ENCODE data around the gene BANK1.

BANK1 gene

GRCh38 chr4:102036619-102037376 is 246.3 kb downstream of the BANK1 start:
- Histone ChIP-seq H3K4me3 (ENCODE audit: low read depth in 1 of 2, low read length in 2 of 2) (no peak overlapping the region), H3K4me1 (ENCODE audit: control insufficient read depth in 1 of 2, insufficient read depth in 2 of 2, low read length in 2 of 2) (no peaks in the 10 kb centered on the region), H3K36me3 (ENCODE audit: control insufficient read depth in 1 of 2, insufficient read depth in 2 of 2, low read length in 2 of 2) (no peaks in the 10 kb centered on the region), H3K9me3 (ENCODE audit: control insufficient read depth in 1 of 2, low read length in 2 of 2) (no peaks in the 10 kb centered on the region), H3K27me3 (ENCODE audit: control insufficient read depth in 1 of 2, insufficient read depth in 2 of 2, low read length in 2 of 2) (no peaks in the 10 kb centered on the region), H3K27ac (ENCODE audit: low read depth, low read length) (no peak overlapping the region), H3K9ac (ENCODE audit: low read depth in 1 of 2, low read length in 2 of 2) (no peak overlapping the region)

GRCh38 chr4:102037566-102037965 is 247.0 kb downstream of the BANK1 start:
- no peaks in the 10 kb centered on the region for H3K36me3 ChIP-seq (ENCODE audit: control insufficient read depth in 1 of 2, insufficient read depth in 2 of 2, low read length in 2 of 2)
- H3K9ac ChIP-seq (ENCODE audit: low read depth in 1 of 2, low read length in 2 of 2) = no peak overlapping the region
- H3K27ac ChIP-seq (ENCODE audit: low read depth, low read length) = no peak overlapping the region
- H3K4me3 ChIP-seq (ENCODE audit: low read depth in 1 of 2, low read length in 2 of 2) = no peak overlapping the region
- H3K4me1 ChIP-seq (ENCODE audit: control insufficient read depth in 1 of 2, insufficient read depth in 2 of 2, low read length in 2 of 2) = no peaks in the 10 kb centered on the region
- H3K9me3 ChIP-seq (ENCODE audit: control insufficient read depth in 1 of 2, low read length in 2 of 2) = no peaks in the 10 kb centered on the region
- H3K27me3 ChIP-seq (ENCODE audit: control insufficient read depth in 1 of 2, insufficient read depth in 2 of 2, low read length in 2 of 2) = no peaks in the 10 kb centered on the region

GRCh38 chr4:102042871-102043802 is 252.6 kb downstream of the BANK1 start:
- H3K9me3 ChIP-seq (ENCODE audit: control insufficient read depth in 1 of 2, low read length in 2 of 2) = no peaks in the 10 kb centered on the region
- no peak overlapping the region for H3K27ac ChIP-seq (ENCODE audit: low read depth, low read length)
- no peaks in the 10 kb centered on the region for H3K36me3 ChIP-seq (ENCODE audit: control insufficient read depth in 1 of 2, insufficient read depth in 2 of 2, low read length in 2 of 2)

GRCh38 chr4:102047616-102048015 is 257.1 kb downstream of the BANK1 start:
- H3K36me3 ChIP-seq (ENCODE audit: control insufficient read depth in 1 of 2, insufficient read depth in 2 of 2, low read length in 2 of 2) = no peaks in the 10 kb centered on the region
- H3K4me1 ChIP-seq (ENCODE audit: control insufficient read depth in 1 of 2, insufficient read depth in 2 of 2, low read length in 2 of 2) = no peaks in the 10 kb centered on the region
- H3K27me3 ChIP-seq (ENCODE audit: control insufficient read depth in 1 of 2, insufficient read depth in 2 of 2, low read length in 2 of 2) = no peaks in the 10 kb centered on the region
- no peak overlapping the region for H3K27ac ChIP-seq (ENCODE audit: low read depth, low read length)
- H3K9me3 ChIP-seq (ENCODE audit: control insufficient read depth in 1 of 2, low read length in 2 of 2) = no peaks in the 10 kb centered on the region
- H3K9ac ChIP-seq (ENCODE audit: low read depth in 1 of 2, low read length in 2 of 2) = no peak overlapping the region
- no peak overlapping the region for H3K4me3 ChIP-seq (ENCODE audit: low read depth in 1 of 2, low read length in 2 of 2)

More at GRCh38 chr4:102042871-102043802, 252.6 kb downstream of the BANK1 start:
- no peak overlapping the region for H3K4me3 ChIP-seq (ENCODE audit: low read depth in 1 of 2, low read length in 2 of 2)
- H3K9ac ChIP-seq (ENCODE audit: low read depth in 1 of 2, low read length in 2 of 2) = no peak overlapping the region
- H3K4me1 ChIP-seq (ENCODE audit: control insufficient read depth in 1 of 2, insufficient read depth in 2 of 2, low read length in 2 of 2) = no peaks in the 10 kb centered on the region
- H3K27me3 ChIP-seq (ENCODE audit: control insufficient read depth in 1 of 2, insufficient read depth in 2 of 2, low read length in 2 of 2) = no peaks in the 10 kb centered on the region

- Histone ChIP-seq H3K4me1 (ENCODE audit: control insufficient read depth in 1 of 2, insufficient read depth in 2 of 2, low read length in 2 of 2) (no peaks in the 10 kb centered on the region), H3K4me3 (ENCODE audit: low read depth in 1 of 2, low read length in 2 of 2) (no peak overlapping the region), H3K27ac (ENCODE audit: low read depth, low read length) (no peak overlapping the region), H3K9me3 (ENCODE audit: control insufficient read depth in 1 of 2, low read length in 2 of 2) (no peaks in the 10 kb centered on the region), H3K9ac (ENCODE audit: low read depth in 1 of 2, low read length in 2 of 2) (no peak overlapping the region), H3K36me3 (ENCODE audit: control insufficient read depth in 1 of 2, insufficient read depth in 2 of 2, low read length in 2 of 2) (no peaks in the 10 kb centered on the region), H3K27me3 (ENCODE audit: control insufficient read depth in 1 of 2, insufficient read depth in 2 of 2, low read length in 2 of 2) (no peaks in the 10 kb centered on the region)
These were observed 265.3 kb downstream of the BANK1 start for GRCh38 chr4:102055805-102056204.

GRCh38 chr4:102057122-102057521 is 266.6 kb downstream of the BANK1 start:
- H3K36me3 ChIP-seq (ENCODE audit: control insufficient read depth in 1 of 2, insufficient read depth in 2 of 2, low read length in 2 of 2) = no peaks in the 10 kb centered on the region
- no peaks in the 10 kb centered on the region for H3K4me1 ChIP-seq (ENCODE audit: control insufficient read depth in 1 of 2, insufficient read depth in 2 of 2, low read length in 2 of 2)
- H3K27me3 ChIP-seq (ENCODE audit: control insufficient read depth in 1 of 2, insufficient read depth in 2 of 2, low read length in 2 of 2) = no peaks in the 10 kb centered on the region
- H3K27ac ChIP-seq (ENCODE audit: low read depth, low read length) = no peak overlapping the region
- no peak overlapping the region for H3K9ac ChIP-seq (ENCODE audit: low read depth in 1 of 2, low read length in 2 of 2)
- H3K4me3 ChIP-seq (ENCODE audit: low read depth in 1 of 2, low read length in 2 of 2) = no peak overlapping the region
- H3K9me3 ChIP-seq (ENCODE audit: control insufficient read depth in 1 of 2, low read length in 2 of 2) = no peaks in the 10 kb centered on the region

- Histone ChIP-seq H3K4me3 (ENCODE audit: low read depth in 1 of 2, low read length in 2 of 2) (no peak overlapping the region), H3K27me3 (ENCODE audit: control insufficient read depth in 1 of 2, insufficient read depth in 2 of 2, low read length in 2 of 2) (no peaks in the 10 kb centered on the region), H3K9me3 (ENCODE audit: control insufficient read depth in 1 of 2, low read length in 2 of 2) (no peaks in the 10 kb centered on the region), H3K4me1 (ENCODE audit: control insufficient read depth in 1 of 2, insufficient read depth in 2 of 2, low read length in 2 of 2) (no peaks in the 10 kb centered on the region), H3K36me3 (ENCODE audit: control insufficient read depth in 1 of 2, insufficient read depth in 2 of 2, low read length in 2 of 2) (no peaks in the 10 kb centered on the region), H3K27ac (ENCODE audit: low read depth, low read length) (no peak overlapping the region), H3K9ac (ENCODE audit: low read depth in 1 of 2, low read length in 2 of 2) (no peak overlapping the region)
These were observed 270.6 kb downstream of the BANK1 start for GRCh38 chr4:102061133-102061532.

- Histone ChIP-seq H3K9me3 (ENCODE audit: control insufficient read depth in 1 of 2, low read length in 2 of 2) (no peaks in the 10 kb centered on the region), H3K4me3 (ENCODE audit: low read depth in 1 of 2, low read length in 2 of 2) (no peak overlapping the region), H3K36me3 (ENCODE audit: control insufficient read depth in 1 of 2, insufficient read depth in 2 of 2, low read length in 2 of 2) (no peaks in the 10 kb centered on the region), H3K9ac (ENCODE audit: low read depth in 1 of 2, low read length in 2 of 2) (no peak overlapping the region), H3K27ac (ENCODE audit: low read depth, low read length) (no peak overlapping the region), H3K27me3 (ENCODE audit: control insufficient read depth in 1 of 2, insufficient read depth in 2 of 2, low read length in 2 of 2) (no peaks in the 10 kb centered on the region), H3K4me1 (ENCODE audit: control insufficient read depth in 1 of 2, insufficient read depth in 2 of 2, low read length in 2 of 2) (no peaks in the 10 kb centered on the region)
These were observed 274.4 kb downstream of the BANK1 start for GRCh38 chr4:102064747-102065442.

GRCh38 chr4:102076622-102077021 is 286.1 kb downstream of the BANK1 start:
- no peaks in the 10 kb centered on the region for H3K9me3 ChIP-seq (ENCODE audit: control insufficient read depth in 1 of 2, low read length in 2 of 2)
- H3K27ac ChIP-seq (ENCODE audit: low read depth, low read length) = no peak overlapping the region
- no peak overlapping the region for H3K9ac ChIP-seq (ENCODE audit: low read depth in 1 of 2, low read length in 2 of 2)
- H3K4me1 ChIP-seq (ENCODE audit: control insufficient read depth in 1 of 2, insufficient read depth in 2 of 2, low read length in 2 of 2) = no peaks in the 10 kb centered on the region
- H3K4me3 ChIP-seq (ENCODE audit: low read depth in 1 of 2, low read length in 2 of 2) = no peak overlapping the region
- no peaks in the 10 kb centered on the region for H3K36me3 ChIP-seq (ENCODE audit: control insufficient read depth in 1 of 2, insufficient read depth in 2 of 2, low read length in 2 of 2)
- no peaks in the 10 kb centered on the region for H3K27me3 ChIP-seq (ENCODE audit: control insufficient read depth in 1 of 2, insufficient read depth in 2 of 2, low read length in 2 of 2)

GRCh38 chr4:102080184-102080583 is 289.7 kb downstream of the BANK1 start:
- H3K4me1 ChIP-seq (ENCODE audit: control insufficient read depth in 1 of 2, insufficient read depth in 2 of 2, low read length in 2 of 2) = no peaks in the 10 kb centered on the region

More at GRCh38 chr4:102080184-102080583, 289.7 kb downstream of the BANK1 start:
- no peak overlapping the region for H3K27ac ChIP-seq (ENCODE audit: low read depth, low read length)
- H3K9ac ChIP-seq (ENCODE audit: low read depth in 1 of 2, low read length in 2 of 2) = no peak overlapping the region
- no peaks in the 10 kb centered on the region for H3K27me3 ChIP-seq (ENCODE audit: control insufficient read depth in 1 of 2, insufficient read depth in 2 of 2, low read length in 2 of 2)
- no peak overlapping the region for H3K4me3 ChIP-seq (ENCODE audit: low read depth in 1 of 2, low read length in 2 of 2)
- no peaks in the 10 kb centered on the region for H3K36me3 ChIP-seq (ENCODE audit: control insufficient read depth in 1 of 2, insufficient read depth in 2 of 2, low read length in 2 of 2)
- no peaks in the 10 kb centered on the region for H3K9me3 ChIP-seq (ENCODE audit: control insufficient read depth in 1 of 2, low read length in 2 of 2)

Measured in duodenal mucosa (tissue), 2 donors.